ENCODE results near the gene PDE4D.

- no peak for TF ChIP-seq SIN3A (IDR thresholded peaks at IDR 0.05; ENCODE audit: borderline replicate concordance, insufficient read depth, low read length)
- TF ChIP-seq REST (IDR thresholded peaks at IDR 0.05; ENCODE audit: insufficient read depth in 1 of 2, low read depth in 2 of 2, low read length in 2 of 2): no peak
- no peak for TF ChIP-seq POLR2AphosphoS5 (IDR thresholded peaks at IDR 0.05; ENCODE audit: low read depth, low read length)
- no peak for TF ChIP-seq TAF1 (IDR thresholded peaks at IDR 0.05; ENCODE audit: borderline replicate concordance, insufficient read depth, low read length)
- no peak for TF ChIP-seq FOXP2 (optimal IDR thresholded peaks at IDR 0.05; ENCODE audit: borderline replicate concordance, extremely low read depth, extremely low read length, insufficient read depth)
Observed at GRCh38 chr5:59810041-59810440, 83.5 kb downstream of the PDE4D start.
